IMR-90 (cell line): Measurements from ENCODE around the gene CDH1.

ENCODE experiments used
- BHLHE40 ChIP-seq: fragments of 150-350 bp; IDR thresholded peaks from 2 replicates; pipeline ENCODE4 v1.6.1; 2016; ENCODE audit warnings: mild to moderate bottlenecking, low read depth, low read length
- CEBPB ChIP-seq: IDR thresholded peaks from 2 replicates; pipeline ENCODE4 v1.6.1; 2012; ENCODE audit warnings: low read depth, low read length, improper control_type of control experiment
- MAFK ChIP-seq: IDR thresholded peaks from 2 replicates; pipeline ENCODE4 v1.6.1; 2012; ENCODE audit warnings: low read depth, low read length, improper control_type of control experiment
- TF ChIP-seq, protein P1 (sequence below): conservative IDR thresholded peaks from 2 replicates; pipeline ENCODE4 v1.5.1; 2012; ENCODE audit warnings: mild to moderate bottlenecking, low read depth, low read length, improper control_type of control experiment

DNA sequence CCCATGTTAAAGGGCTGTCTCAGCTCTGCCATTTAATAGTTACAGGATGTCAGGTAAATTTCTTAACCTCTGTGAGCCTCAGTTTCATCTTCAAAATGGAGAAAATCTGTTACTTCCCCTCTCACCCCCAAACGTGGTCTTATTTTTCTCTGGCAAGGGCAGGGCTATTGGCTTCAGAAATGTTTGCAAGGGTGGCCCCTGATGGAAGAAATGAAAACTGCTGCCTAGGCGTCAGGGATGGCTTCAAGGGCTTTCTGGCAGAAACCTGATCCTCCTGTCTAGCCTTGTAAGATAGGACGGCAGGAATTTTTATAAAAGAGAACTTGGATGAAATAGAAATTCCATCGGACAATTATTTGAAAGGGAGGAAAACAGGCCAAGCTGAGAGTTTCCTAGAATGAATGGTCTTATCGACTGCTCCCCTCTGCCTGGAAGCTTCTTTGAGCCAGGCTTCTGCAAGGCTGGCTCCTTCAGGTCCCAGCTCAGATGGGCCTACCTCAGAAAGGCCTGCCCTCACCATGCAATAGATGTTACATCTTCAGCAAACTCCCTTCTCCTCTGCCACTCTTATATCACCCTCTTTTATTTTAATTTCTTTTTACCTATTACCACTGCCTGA, 63.3 kb downstream of the CDH1 start:
- TF ChIP-seq, protein P1, sequence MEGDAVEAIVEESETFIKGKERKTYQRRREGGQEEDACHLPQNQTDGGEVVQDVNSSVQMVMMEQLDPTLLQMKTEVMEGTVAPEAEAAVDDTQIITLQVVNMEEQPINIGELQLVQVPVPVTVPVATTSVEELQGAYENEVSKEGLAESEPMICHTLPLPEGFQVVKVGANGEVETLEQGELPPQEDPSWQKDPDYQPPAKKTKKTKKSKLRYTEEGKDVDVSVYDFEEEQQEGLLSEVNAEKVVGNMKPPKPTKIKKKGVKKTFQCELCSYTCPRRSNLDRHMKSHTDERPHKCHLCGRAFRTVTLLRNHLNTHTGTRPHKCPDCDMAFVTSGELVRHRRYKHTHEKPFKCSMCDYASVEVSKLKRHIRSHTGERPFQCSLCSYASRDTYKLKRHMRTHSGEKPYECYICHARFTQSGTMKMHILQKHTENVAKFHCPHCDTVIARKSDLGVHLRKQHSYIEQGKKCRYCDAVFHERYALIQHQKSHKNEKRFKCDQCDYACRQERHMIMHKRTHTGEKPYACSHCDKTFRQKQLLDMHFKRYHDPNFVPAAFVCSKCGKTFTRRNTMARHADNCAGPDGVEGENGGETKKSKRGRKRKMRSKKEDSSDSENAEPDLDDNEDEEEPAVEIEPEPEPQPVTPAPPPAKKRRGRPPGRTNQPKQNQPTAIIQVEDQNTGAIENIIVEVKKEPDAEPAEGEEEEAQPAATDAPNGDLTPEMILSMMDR = peak; percentile 77
- TF ChIP-seq CEBPB (no peak), BHLHE40 (no peak), MAFK (0 out of 2 replicates have a peak, but pooled peaks have one; percentile 4)
